SK-N-SH (cell line): ENCODE results near the gene KRT75. TPM values are rescaled to one million over a fixed set of nuclear protein-coding genes. Genes with fewer than 3 reads are reported as not detected.

Source experiments
- CTCF ChIA-PET: fragments of 300-600, 350-600 bp; formaldehyde crosslinking; extraction: SDS; loops from one replicate; lab custom pipeline; 2021; lab: Yijun Ruan, JAX
- POLR2A ChIA-PET: fragments of 350-600 bp; sonication (Branson Sonifier 250); formaldehyde crosslinking; extraction: SDS; loops from one replicate; lab custom pipeline; 2020; ENCODE audit warnings: antibody characterized with exemption, inconsistent platforms; lab: Yijun Ruan, JAX
- DNase-seq: peaks from one replicate; pipeline ENCODE4 v3.0.0; 2012
- H2AFZ ChIP-seq: fragments of 200-600 bp; sonication (generic); 2 replicates; pipeline ENCODE4 v1.8.1; 2016; ENCODE audit warnings: antibody characterized with exemption, mild to moderate bottlenecking, low read depth
- H3F3A ChIP-seq: fragments of 200-600 bp; sonication (generic); replicated peaks from 2 replicates; pipeline ENCODE3; 2016; ENCODE audit warnings: antibody characterized with exemption, mild to moderate bottlenecking; ENCODE audit not compliant: insufficient read depth
- H3K27ac ChIP-seq, 2 experiments: fragments of 200-500 bp in 1 of 2; fragments of 200-600 bp in 1 of 2; sonication (Bioruptor generic) in 1 of 2; sonication (generic), shearing (Covaris generic) in 1 of 2; 2 replicates each; pipeline versions ENCODE4 v1.5.1 to v1.6.1; 2014 to 2016; ENCODE audit warnings: low read depth in 2 of 2, inconsistent platforms in 1 of 2, low read length in 1 of 2, mild to moderate bottlenecking in 1 of 2, mixed read lengths in 1 of 2
- H3K27me3 ChIP-seq: fragments of 200-600 bp; sonication (generic), shearing (Covaris generic); 2 replicates; pipeline ENCODE4 v1.6.1; 2016; ENCODE audit warnings: mixed run types; ENCODE audit not compliant: insufficient read depth
- H3K36me3 ChIP-seq, 2 experiments: fragments of 200-500 bp in 1 of 2; fragments of 200-600 bp in 1 of 2; sonication (Bioruptor generic) in 1 of 2; sonication (generic) in 1 of 2; replicated peaks in 1 of 2; 2 replicates each; pipeline versions ENCODE3 to v1.5.1; 2014 to 2016; ENCODE audit warnings: low read length in 1 of 2, mild to moderate bottlenecking in 1 of 2; ENCODE audit not compliant: insufficient read depth in 2 of 2, control insufficient read depth in 1 of 2
- H3K4me1 ChIP-seq, 2 experiments: fragments of 200-500 bp in 1 of 2; fragments of 200-600 bp in 1 of 2; sonication (Bioruptor generic) in 1 of 2; sonication (generic), shearing (Covaris generic) in 1 of 2; 2 replicates each; pipeline versions ENCODE4 v1.5.1 to v1.6.1; 2014 to 2016; ENCODE audit warnings: low read depth in 1 of 2, low read length in 1 of 2, mixed run types in 1 of 2; ENCODE audit not compliant: insufficient read depth in 2 of 2, control insufficient read depth in 1 of 2
- H3K4me2 ChIP-seq: fragments of 200-600 bp; sonication (generic), shearing (Covaris generic); 2 replicates; pipeline ENCODE4 v1.6.1; 2017; ENCODE audit warnings: mixed run types
- H3K4me3 ChIP-seq, 2 experiments: fragments of 200-500 bp in 1 of 2; fragments of 200-600 bp in 1 of 2; sonication (Bioruptor generic) in 1 of 2; sonication (generic), shearing (Covaris generic) in 1 of 2; 2 replicates each; pipeline versions ENCODE4 v1.5.1 to v1.8.1; 2014 to 2016; ENCODE audit warnings: low read depth in 2 of 2, inconsistent platforms in 1 of 2, low read length in 1 of 2, mild to moderate bottlenecking in 1 of 2, mixed read lengths in 1 of 2, moderate library complexity in 1 of 2
- H3K79me2 ChIP-seq: fragments of 200-600 bp; sonication (generic); 2 replicates; pipeline ENCODE4 v1.8.1; 2017; ENCODE audit warnings: mild to moderate bottlenecking; ENCODE audit not compliant: insufficient read depth
- H3K9ac ChIP-seq: fragments of 200-600 bp; sonication (generic); 2 replicates; pipeline ENCODE4 v1.6.1; 2017; ENCODE audit warnings: mixed run types
- H3K9me2 ChIP-seq: fragments of 200-600 bp; sonication (generic); 2 replicates; pipeline ENCODE4 v1.6.1; 2017; ENCODE audit warnings: mixed run types
- H3K9me3 ChIP-seq: fragments of 200-600 bp; sonication (generic); 2 replicates; pipeline ENCODE4 v1.6.1; 2017; ENCODE audit warnings: mixed run types, mild to moderate bottlenecking, moderate library complexity
- H4K20me1 ChIP-seq: fragments of 200-600 bp; sonication (generic); 2 replicates; pipeline ENCODE4 v1.6.1; 2017; ENCODE audit warnings: mild to moderate bottlenecking, mixed run types; ENCODE audit not compliant: insufficient read depth
- ELF1 ChIP-seq: IDR thresholded peaks from 2 replicates; pipeline ENCODE4 v1.4.0; 2012
- EP300 ChIP-seq, 2 experiments: IDR thresholded peaks; 2 replicates each; pipeline versions ENCODE4 v1.4.0 to v1.6.1; 2012; ENCODE audit warnings: borderline replicate concordance in 1 of 2, low read depth in 1 of 2, low read length in 1 of 2
- GABPA ChIP-seq: IDR thresholded peaks from 2 replicates; pipeline ENCODE4 v1.4.0; 2012; ENCODE audit warnings: low read depth, mild to moderate bottlenecking
- IRF3 ChIP-seq: fragments of 150-350 bp; IDR thresholded peaks from 2 replicates; pipeline ENCODE4 v1.6.1; 2016; ENCODE audit warnings: mild to moderate bottlenecking, low read depth, low read length
- JUND ChIP-seq: IDR thresholded peaks from 2 replicates; pipeline ENCODE4 v1.4.0; 2012
- MEF2A ChIP-seq: IDR thresholded peaks from 2 replicates; pipeline ENCODE4 v1.4.0; 2012; ENCODE audit warnings: low read depth, borderline replicate concordance
- MXI1 ChIP-seq: IDR thresholded peaks from 2 replicates; pipeline ENCODE4 v1.6.1; 2012; ENCODE audit warnings: mild to moderate bottlenecking, low read depth, low read length, improper control_type of control experiment
- NFIC ChIP-seq: IDR thresholded peaks from 2 replicates; pipeline ENCODE4 v1.4.0; 2012; ENCODE audit warnings: borderline replicate concordance
- PBX3 ChIP-seq: IDR thresholded peaks from 2 replicates; pipeline ENCODE4; 2012
- POLR2AphosphoS5 ChIP-seq: IDR thresholded peaks from 2 replicates; pipeline ENCODE4 v1.6.1; 2012; ENCODE audit warnings: low read depth, low read length
- RAD21 ChIP-seq: IDR thresholded peaks from 2 replicates; pipeline ENCODE4 v1.6.1; 2012; ENCODE audit warnings: mild to moderate bottlenecking, low read length
- RFX5 ChIP-seq: IDR thresholded peaks from 2 replicates; pipeline ENCODE4 v1.6.1; 2012; ENCODE audit warnings: mild to moderate bottlenecking, improper control_type of control experiment, low read length
- RXRA ChIP-seq: IDR thresholded peaks from 2 replicates; pipeline ENCODE4 v1.4.0; 2012; ENCODE audit warnings: low read depth, mild to moderate bottlenecking, borderline replicate concordance
- SIN3A ChIP-seq: IDR thresholded peaks from 2 replicates; pipeline ENCODE4 v1.6.1; 2012; ENCODE audit warnings: low read depth, mild to moderate bottlenecking, low read length, moderate library complexity, borderline replicate concordance
- TAF1 ChIP-seq: IDR thresholded peaks from 2 replicates; pipeline ENCODE4 v1.6.1; 2012; ENCODE audit warnings: low read depth, mild to moderate bottlenecking, low read length, moderate library complexity, borderline replicate concordance
- TCF12 ChIP-seq: IDR thresholded peaks from 2 replicates; pipeline ENCODE4 v1.4.0; 2012
- USF1 ChIP-seq: IDR thresholded peaks from 2 replicates; pipeline ENCODE4 v1.4.0; 2012; ENCODE audit warnings: low read depth, borderline replicate concordance
- YY1 ChIP-seq: IDR thresholded peaks from 2 replicates; pipeline ENCODE4 v1.4.0; 2012; ENCODE audit warnings: low read depth, mild to moderate bottlenecking
- ZBTB33 ChIP-seq: IDR thresholded peaks from 2 replicates; pipeline ENCODE4 v1.4.0; 2012; ENCODE audit warnings: low read depth, borderline replicate concordance
- WGBS: methylation state at CpG from one replicate; pipeline ENCODE4 v1.1.6; 2017; ENCODE audit warnings: low lambda C conversion rate; 5-methylcytosine and 5-hydroxymethylcytosine counted together
- polyA plus RNA-seq, 3 experiments: library from polyadenylated mRNA; depleted of rRNA; stranded (reverse); fragments of >200 nt; gene quantifications; 2 replicates each; pipeline ENCODE4 v1.2.3, GENCODE V29; 2012

KRT75 gene
- polyA plus RNA-seq, 1 of the 3 experiments (the other 2 are of a cell fraction), result not detected

- Histone ChIP-seq H3K4me2 (no peak overlapping the region), H3K27ac (no peak overlapping the region), H3K4me1 (peaks cover 0 to 22% of the 10 kb centered on the region in 2 experiments; a peak in 2 of 4 replicates), H4K20me1 (no peaks in the 10 kb centered on the region), H2AFZ (no peak overlapping the region), H3K27me3 (no peaks in the 10 kb centered on the region), H3K9ac (no peak overlapping the region), H3K4me3 (no peak overlapping the region), H3K9me2 (no peaks in the 10 kb centered on the region), H3K36me3 (no peaks in the 10 kb centered on the region), H3K9me3 (no peaks in the 10 kb centered on the region), H3K79me2 (no peaks in the 10 kb centered on the region), H3F3A (peaks cover 23% of the 10 kb centered on the region)
- 37% methylated on average over 4 of the region's 8 CpGs for WGBS
- no peak for DNase-seq
- CTCF ChIA-PET, result interaction anchor here (0.9 kb wide), 1 partner anchor 11 kb away, joined by 3 read pairs; no protein-coding TSS in a partner anchor
- TF ChIP-seq MXI1, result no peak
- no peak for TF ChIP-seq IRF3
- no peak for TF ChIP-seq RFX5
- no peak for TF ChIP-seq RXRA
- TF ChIP-seq TCF12, result no peak
- TF ChIP-seq USF1, result no peak
- TF ChIP-seq PBX3, result no peak
- TF ChIP-seq RAD21, result no peak
- no peak for TF ChIP-seq MEF2A
- POLR2A ChIA-PET, result no interaction called here
Observed at GRCh38 chr12:52439420-52439819, 5.2 kb upstream of the KRT75 start.

GRCh38 chr12:52438305-52439301 lies 4.4 kb upstream of the KRT75 start:
- POLR2A ChIA-PET, result no interaction called here
- H3K9ac ChIP-seq, result no peak overlapping the region
- no peaks in the 10 kb centered on the region for H3K79me2 ChIP-seq
- H3F3A ChIP-seq, result peaks cover 23% of the 10 kb centered on the region
- DNase-seq, result no peak
- no peaks in the 10 kb centered on the region for H3K9me2 ChIP-seq
- H3K9me3 ChIP-seq, result no peaks in the 10 kb centered on the region
- H2AFZ ChIP-seq, result no peak overlapping the region
- WGBS, result 48% methylated on average over 8 of the region's 8 CpGs
- H4K20me1 ChIP-seq, result no peaks in the 10 kb centered on the region
- H3K4me2 ChIP-seq, result no peak overlapping the region
- H3K27ac ChIP-seq, result no peak overlapping the region
- peaks cover 0 to 22% of the 10 kb centered on the region in 2 experiments; a peak in 2 of 4 replicates for H3K4me1 ChIP-seq
- CTCF ChIA-PET, result interaction anchor here (0.6 kb wide), 1 partner anchor 11 kb away, joined by 3 read pairs; no protein-coding TSS in a partner anchor
- peaks cover 1% of the 10 kb centered on the region; the same call in 1 of the 2 replicates for H3K27me3 ChIP-seq
- H3K4me3 ChIP-seq, result no peak overlapping the region
- no peaks in the 10 kb centered on the region for H3K36me3 ChIP-seq
- TF ChIP-seq RAD21 (no peak), POLR2AphosphoS5 (no peak), YY1 (no peak), ELF1 (no peak), ZBTB33 (no peak), TAF1 (no peak), GABPA (no peak), JUND (no peak), RXRA (no peak), EP300 (IDR thresholded peaks at IDR 0.05; ENCODE audit: borderline replicate concordance in 1 of 2, low read depth in 1 of 2, low read length in 1 of 2) (no peak), NFIC (no peak), SIN3A (no peak)
